NOMO-1 (cell line): ENCODE measurements around the gene SHANK2.

Source experiments
- DNase-seq, 2 experiments: peaks; one replicate each; lab custom pipeline; 2025; ENCODE audit not compliant: unreplicated experiment in 2 of 2; lab: John Stamatoyannopoulos, UW

The SHANK2 gene

DNA sequence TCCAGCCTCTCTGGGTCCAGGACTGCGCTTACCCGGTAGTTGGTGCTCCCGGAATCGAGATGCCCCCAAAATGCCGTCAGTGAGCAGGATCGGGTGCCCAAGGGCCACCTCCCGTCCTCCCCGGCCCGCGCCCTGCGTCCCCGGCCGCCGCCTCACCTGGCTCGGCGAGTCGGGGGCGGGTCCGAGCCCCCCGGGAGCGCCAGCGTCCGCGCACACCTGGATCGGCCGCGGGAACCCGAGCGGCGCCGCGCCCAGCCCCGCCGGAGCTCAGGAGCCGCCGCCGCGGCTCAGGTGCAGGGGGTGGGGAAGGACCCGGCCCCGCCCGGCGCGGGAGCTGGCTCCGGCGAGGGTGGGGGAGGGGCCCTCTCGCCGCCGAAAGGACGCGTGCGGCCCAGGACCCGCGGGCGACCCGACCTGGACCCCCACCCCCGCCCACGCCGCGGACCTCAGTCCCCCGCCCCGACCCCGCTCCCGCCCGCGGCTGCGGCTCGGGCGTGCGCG lies at the start of gene SHANK2:
SHANK2 (minus strand) TSS at position 309 of the 501 bp plus-strand sequence. CDS start 105,251 bp downstream, outside the sequence.
- no peak for DNase-seq

DNA sequence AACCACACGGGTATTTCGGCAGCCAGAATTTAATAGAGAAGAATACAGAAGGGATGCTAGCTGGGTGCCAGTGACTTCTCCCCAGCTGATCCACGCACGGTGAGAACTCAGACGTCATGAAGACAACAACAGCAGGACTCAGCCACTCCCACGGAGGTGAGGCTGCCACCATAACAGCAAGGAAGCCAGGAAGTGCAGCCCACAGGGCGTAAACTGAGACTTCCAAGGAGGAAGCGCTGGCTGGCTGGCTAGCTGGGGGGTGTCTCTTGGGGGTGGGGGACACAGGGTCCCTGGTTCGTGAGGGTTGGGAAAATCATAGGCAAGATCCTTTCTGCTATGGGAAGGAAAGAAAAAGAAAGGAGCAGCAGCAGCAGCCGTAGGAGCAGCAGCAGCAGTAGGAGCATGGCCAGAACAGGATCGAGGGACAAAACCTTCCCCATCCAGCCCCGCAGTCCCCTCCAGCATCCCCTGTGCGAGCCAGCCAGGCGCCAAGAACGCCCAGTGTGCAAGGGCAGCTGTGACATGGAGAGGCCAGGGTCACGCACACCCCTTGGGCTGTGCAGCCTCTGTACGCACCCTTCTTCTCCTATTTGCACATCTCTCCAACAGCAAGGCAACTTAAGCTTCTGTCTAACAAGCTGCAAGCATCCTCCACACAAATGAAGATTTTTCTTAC lies 49.6 kb upstream of the SHANK2 start:
- no peak for DNase-seq

DNA sequence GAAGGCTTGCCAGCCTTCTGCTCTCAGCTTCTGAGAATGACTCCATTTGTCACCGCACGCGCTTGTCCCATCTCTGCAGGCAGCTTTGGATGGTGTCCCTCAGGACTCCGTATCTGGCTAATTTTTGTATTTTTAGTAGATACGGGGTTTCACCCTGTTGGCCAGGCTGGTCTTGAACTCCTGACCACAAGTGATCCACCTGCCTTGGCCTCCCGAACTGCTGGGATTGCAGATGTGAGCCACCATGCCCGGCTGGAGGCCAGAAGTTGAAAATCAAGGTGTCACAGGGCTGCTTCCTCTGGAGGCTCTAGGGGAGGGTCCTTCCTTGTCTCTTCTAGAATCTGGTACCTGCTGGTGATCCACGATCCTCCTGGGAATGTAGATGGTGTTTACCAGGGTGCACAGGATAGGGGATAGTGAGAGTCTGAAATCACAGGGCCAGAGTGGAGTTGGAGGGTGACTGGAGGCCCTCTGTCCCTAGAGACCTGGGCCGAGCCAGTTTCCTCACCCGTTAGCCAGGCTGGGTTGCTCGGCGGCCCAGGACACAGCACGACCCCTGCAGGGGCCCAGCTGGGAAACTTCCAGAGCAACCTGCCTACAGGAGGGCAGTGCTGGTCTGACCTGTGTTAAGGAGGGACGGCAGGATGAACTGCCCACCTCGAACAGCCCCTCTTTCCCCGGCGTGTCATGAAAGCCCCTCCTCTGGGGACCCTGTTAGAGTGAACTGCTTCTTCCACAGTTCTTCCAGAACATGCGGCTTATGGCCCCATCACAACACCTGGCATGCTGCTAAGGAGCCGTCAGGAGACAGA lies 48.9 kb upstream of the SHANK2 start:
- no peak for DNase-seq

DNA sequence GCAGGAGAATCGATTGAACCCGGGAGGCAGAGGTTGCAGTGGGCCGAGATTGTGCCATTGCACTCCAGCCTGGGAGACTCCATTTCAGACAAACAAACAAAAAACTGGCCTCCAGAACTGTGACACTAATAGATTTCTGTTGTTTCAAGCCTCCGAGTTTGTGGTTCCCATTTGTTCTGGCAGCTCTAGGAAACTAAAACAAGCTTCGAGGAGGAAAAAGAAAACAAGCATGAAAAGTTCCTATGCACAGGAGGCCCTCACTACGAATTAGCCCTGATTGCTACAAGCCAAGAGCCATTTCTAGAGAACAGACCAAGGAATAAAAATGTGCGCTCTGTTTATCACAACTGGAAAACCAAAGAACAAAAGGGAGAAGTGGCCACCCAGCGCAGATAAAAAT lies 47.8 kb upstream of the SHANK2 start:
- no peak for DNase-seq

DNA sequence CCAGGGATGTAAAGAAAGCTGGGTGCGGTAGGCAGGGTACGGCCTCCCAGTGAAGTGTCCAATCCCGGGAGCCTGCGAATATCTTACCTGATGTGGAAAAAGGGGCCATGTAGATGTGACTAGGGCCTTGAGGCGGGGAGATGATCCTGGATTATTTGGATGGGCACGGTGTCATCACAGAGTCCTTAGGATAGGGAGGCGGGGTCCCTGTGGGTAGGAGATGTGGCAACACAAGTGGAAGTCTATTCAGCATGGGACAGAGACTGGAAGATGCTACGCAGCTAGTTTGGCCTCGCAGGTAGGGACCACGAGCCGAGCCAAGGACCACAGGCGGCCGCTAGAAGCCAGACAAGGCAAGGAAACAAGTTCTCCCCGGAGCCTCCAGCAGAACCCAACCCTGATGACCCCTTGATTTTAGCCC lies 46.4 kb upstream of the SHANK2 start:
- DNase-seq, result no peak

DNA sequence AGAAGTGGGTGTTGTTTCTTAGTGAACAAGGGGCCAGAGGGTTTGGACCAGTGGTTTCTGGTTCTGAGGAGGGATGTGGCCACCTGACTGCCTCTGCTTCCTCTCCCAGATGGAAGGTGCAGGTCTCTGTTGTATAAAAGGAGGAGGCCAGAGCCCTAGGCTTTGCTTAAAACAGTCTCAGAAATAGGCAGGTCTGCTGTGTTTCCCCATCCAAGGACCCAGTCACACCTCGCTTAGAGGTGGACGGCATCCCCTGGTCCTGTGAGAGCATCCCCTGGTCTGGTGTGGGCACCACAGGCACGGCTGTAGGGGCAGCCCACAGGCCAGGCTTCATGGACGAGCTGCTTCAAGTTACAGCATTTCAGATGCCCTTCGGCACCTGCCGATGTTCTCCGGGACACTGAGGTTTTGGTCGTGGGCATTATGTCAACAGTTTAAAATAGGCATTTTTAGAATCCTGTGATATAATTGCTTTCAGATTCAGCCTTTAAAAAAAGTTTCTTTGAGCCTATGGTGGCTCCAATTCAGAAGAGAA lies 45.7 kb upstream of the SHANK2 start:
- DNase-seq, result no peak

DNA sequence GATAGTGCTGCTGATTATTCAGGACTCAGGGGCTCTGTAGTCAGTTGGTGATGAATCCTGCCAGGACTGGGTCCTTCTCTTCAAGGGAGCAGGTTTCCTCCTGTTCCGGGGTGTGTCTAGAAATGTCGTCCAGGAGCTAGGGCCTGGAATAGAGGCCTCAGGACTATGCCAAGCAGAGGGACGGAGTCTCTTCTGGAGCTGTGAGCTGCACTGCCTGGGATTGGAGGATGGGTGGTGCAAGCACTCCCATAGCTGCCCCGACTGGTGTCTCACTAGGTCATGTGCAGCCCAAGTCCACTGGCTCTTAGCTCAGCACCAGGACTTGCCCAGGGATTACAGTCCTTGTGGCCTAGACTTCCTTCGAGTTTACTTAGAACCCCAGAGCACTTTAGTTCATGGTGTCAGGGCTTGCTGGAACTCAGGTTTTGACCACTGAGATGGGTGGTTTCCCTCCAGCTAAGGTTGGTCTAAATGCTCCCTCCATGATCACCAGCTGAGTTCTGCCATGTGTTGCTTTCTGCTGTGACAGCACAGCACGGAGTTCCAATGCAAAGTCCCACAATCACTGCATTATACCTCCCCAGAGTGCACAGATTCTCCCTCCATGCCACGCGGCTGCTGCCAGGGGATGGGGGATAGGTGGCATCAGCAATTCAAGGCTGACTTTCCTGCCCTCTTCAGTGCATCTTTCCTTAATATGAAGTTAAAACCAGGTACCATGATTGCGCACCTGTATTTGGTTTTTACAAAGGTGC lies 42.6 kb upstream of the SHANK2 start:
- DNase-seq, result no peak

DNA sequence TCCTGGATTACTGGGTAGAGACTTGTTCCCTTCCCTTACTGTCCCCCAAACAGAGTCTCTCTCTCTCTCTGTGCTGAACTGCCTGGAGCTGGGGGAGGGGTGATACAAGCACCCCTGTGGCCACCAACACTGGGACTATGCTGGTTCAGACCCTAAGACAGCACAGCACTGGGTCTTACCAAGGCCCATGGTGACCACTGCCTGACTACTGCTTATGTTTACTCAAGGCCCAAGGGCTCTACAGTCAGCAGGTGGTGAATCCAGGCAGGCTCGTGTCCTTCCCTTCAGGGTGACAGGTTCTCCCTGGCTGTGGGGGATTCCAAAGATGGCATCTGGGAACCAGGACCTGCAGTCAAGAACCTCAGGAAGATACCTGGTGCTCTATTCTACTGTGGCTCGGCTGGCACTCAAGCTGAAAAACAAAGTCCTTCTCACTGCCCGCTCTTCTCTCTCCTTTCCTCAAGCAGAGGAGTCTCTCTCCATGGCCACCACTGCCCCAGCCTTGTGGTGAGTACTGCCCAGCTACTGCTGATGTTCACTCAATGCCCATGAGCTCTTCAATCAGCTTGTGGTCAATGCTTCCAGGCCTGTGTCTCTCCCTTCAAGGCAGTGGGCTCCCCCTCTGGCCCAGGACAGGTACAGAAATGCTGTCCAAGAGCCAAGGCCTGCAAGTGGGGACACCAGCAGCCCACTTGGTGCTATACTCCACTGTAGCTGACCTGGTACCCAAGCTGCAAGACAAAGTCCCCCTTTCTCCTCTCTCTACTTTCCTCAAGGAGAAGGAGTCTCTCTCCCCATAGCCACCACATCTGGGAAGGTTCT lies 41.8 kb upstream of the SHANK2 start:
- no peak for DNase-seq

DNA sequence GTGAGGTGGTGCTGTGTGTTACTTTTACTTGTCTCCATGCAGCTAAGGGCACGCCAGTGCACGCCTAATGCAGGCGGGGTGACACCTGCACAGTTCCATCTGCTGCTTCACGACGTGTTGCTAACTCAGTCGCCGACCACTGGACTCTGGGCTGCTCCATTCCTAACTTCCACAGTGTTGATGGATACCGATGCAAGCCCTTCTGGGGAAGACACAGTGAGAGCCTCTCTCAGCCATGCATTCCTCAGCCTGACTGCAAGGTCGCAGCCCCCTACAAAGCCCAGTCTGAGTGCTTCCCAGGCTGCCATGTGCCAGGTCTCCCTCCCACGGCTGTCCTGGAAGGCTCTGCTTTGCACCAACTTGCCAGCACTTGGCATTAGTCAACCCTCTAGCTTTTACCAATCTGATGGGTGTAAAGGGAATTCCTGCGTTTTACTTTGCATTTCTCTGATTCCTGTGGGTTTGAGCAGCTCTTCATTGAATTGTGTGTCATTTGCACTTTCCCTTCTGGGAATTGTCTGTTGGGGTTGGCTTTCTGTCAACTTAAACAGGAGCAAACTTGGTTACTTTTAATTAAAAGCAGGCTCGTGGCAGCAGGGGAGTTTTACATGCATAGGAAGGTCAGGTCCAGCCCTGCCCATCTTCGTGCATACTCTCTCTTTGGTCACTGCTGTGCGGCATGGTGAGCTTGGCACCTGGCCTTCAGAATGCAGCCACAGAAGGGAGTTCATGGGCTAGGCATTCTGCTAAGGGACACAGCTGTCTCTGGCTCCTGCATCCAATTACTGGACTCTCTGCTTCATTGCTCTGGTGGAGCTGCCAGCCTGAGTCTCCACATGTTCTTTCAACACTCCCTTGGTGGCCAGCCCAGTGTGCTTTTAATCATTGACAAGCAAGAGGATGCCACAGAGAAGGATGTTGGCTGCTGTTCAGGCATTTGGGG lies 34.6 kb upstream of the SHANK2 start:
- DNase-seq, result no peak

DNA sequence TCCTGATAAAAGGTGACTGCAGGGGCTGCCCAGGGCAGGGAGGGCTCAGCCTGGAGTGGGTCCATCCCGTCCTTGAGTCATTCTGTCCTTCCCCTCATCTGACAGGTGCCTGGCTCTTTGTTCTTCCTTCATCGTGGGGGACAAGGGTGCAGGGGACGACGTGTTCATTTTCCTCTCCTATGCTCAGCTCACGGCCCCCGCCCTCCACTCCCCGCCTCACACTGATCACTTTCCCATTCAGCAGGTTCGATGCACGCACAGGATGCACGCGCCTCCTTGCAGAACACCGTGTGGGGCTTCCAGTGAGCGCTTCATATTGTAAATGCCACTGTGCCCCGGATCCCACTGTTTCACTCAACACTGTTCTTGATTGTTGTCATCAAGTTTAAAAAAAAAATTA lies 32.7 kb upstream of the SHANK2 start:
- DNase-seq, result no peak

DNA sequence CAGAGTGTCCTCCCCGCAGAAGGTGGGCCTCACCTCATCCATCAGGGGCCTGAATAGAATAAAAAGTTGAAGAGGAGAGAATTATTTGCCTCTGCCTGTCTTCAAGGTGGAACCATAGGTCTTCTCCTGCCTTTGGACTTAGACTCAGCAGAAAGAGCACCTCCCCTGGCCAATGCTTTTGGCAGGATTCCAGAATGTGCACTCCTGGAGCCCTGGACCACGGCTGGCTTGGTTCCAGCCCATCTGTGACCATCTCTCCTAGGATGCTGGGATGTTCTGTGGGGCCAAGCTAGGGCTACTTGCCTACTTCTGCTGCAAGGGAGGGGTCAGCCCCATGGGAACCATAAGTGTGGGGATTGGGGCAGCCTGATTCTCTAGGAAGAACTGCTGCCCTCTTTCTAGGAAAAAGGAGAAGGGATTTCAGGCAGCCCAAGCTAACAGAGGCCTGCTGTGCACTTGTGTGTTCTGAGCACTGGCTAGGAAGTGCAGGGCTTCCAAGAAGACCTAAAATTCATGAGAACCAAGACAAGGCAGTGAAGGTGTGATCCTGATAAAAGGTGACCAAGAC lies 32.2 kb upstream of the SHANK2 start:
- DNase-seq, result no peak

DNA sequence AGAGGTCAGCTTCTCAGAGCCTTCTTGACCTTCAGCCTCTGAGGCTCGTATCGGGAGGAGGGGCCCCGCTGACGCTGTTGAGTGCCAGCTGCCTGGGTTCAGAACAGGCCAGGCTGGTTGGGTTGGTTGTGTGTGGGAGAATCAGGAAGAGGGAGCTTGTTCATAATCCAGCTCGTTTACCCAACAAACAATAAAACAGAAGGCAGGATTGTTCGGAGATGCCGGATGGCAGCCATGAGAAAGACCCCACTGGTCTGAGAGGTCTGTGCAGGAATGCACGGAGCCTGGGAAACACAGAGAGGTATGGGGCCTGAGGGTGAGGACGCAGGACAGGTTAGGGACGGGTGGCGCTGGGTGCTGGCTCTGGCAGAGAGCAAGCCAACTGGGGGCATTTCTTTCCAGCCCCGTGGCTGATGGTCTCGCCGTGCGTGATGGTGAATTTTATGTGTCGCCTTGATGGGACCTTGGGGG lies 31.6 kb upstream of the SHANK2 start:
- DNase-seq, result no peak

DNA sequence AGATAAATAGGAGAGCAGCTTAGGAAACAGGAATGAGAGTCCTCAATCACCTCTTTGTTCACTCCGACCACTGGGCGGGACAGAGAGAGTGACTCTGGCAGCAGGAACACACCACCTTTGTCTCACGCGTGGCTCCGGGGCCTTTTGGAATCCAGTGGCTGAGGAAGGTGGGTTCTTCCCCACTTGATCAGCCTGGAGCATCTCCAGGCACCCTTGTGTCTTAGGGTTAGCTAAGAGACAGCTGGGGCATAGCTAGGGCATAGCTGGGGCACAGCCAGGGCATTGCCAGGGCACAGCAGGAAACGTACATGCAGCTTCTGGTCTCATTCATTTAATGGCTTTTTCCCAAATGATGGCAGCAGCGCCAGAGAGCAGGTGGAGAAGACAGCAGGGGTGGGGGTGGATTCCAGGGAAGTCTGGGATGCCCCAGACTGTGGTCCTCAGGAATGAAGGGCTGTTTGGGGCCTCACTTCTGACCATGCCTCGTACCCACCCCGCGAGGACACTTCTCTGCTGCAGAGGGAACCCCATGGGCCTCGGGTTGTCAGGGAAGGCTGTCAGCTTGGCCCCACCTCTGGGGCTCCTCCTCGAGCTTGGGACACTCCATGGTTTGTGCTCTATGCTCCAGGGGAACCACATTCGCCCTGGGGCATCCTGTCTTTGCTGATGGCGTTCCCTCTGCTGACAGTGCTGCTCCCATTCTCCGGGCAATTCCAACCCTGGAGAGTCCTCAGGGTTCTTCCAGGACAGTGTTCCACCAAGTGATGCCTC lies 30.4 kb upstream of the SHANK2 start:
- no peak for DNase-seq

DNA sequence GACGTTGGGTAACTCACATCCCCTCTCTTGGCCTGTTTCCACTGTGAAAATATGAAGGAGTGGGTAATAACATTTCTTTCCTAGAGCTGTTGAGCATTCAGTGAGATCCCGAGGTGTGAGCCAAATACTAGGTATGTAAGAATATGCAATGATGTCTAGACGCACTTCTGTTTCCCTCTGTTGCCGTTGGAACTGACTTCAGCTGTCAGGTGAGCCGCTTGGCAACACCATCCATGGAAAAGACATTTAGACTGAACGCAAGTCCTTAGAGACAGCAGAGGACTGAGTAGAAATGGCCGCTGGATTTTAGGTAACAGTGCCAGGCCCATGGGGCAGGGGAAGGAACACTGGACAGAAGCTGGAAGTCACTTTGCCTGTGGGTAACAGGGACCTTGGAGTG lies 29.5 kb upstream of the SHANK2 start:
- no peak for DNase-seq

DNA sequence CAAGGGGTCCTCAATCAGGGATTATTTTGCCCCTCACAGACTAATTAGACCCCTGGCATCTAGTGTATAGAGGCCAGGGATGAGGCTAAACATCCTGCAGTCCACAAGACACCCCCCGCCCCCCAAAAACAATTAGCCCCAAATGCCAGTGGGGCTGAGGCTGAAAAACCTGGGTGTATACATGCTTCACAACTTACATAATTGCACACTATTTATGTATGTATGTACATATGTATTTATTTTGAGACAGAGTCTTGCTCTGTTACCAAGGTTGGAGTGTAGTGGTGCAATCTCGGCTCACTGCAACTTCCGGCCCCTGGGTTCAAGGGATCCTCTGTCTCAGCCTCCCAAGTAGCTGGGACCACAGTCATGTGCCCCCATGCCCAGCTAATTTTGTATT lies 28.8 kb upstream of the SHANK2 start:
- DNase-seq, result no peak

DNA sequence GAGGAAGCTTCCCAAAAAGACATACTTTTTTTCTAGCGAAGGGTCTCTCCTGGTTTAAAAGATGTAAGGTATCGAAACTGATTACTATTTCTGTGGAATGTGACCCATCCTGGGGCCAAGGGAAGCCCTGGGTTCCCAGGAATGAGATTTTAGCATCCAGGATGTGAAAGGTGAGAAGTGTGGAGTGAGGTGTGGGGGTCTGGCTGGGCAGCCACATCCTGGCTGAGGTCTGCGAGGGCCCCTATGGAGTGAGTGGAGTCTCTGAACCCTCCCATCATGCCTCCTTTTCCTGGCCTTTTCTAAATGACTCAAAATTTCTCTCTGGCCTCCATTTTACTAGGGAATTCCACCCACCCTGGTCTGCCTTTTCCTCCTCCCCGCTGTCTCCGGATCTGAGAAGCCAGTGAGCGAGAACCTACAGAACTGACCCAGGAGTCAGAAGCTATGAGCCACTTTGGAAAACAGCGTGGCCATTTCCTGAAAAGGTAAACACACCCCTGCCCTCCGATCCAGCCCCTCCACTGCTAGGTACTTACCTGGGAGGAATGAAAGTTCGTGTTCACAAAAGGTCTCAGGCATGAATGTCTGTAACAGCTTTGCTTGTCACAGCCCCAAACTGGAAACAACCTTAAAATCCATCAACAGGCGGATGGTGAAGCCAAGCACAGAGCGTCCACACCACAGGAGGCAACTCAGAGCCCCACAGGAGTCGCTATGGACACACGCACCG lies 27.7 kb upstream of the SHANK2 start:
- no peak for DNase-seq

DNA sequence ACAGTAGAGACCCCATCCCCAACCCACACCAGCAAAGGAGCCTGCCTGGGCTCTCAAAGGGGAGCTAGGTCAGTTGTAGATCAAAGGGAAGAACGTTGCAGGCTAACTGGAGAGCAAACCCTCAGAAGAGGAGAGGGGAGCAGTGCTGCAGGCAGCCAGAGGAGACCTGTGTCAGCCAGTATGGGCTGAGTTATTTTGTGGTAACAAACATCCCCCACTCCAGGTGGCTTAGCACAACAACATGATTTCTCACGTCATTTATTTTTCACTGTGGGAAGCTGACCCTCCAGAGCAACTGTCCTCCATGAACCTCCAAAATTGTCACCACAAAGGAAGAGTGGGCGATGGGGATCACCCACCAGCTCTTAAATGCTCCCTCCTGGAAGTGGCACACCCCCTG lies 19.8 kb upstream of the SHANK2 start:
- no peak for DNase-seq
